Measurements from ENCODE around the gene MAPKAP1.

DNA sequence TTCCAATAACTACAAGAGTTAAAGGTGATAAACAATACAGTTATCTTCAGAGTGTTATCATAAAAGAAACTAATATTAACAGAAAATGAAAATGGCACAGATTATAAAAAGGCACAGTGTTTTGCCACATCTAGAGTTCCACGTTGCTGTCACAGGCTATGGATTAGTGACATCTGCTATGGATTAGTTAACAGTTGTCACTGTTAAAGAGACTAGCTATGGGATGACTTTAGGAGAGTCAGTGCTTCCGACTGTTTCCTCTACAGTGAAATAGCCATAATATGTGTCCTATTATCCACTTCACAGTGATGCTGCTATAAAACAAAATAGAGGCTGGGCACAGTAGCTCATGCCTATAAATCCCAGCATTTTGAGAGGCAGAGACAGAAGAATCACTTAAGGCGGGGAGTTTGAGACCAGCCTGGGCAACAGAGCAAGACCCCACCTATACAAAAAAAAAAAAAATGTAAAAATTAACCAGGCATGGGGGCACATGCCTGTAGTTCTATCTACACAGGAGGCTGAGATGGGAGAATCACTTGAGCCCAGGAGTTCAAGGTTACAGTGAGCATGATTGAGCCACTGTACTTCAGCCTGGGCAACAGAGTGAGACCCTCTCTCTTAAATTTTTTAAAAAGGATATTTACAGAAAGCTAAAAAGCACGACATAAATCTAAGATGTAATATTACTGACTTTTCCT is 19.7 kb downstream of the MAPKAP1 start:
- TF ChIP-seq, protein P1, sequence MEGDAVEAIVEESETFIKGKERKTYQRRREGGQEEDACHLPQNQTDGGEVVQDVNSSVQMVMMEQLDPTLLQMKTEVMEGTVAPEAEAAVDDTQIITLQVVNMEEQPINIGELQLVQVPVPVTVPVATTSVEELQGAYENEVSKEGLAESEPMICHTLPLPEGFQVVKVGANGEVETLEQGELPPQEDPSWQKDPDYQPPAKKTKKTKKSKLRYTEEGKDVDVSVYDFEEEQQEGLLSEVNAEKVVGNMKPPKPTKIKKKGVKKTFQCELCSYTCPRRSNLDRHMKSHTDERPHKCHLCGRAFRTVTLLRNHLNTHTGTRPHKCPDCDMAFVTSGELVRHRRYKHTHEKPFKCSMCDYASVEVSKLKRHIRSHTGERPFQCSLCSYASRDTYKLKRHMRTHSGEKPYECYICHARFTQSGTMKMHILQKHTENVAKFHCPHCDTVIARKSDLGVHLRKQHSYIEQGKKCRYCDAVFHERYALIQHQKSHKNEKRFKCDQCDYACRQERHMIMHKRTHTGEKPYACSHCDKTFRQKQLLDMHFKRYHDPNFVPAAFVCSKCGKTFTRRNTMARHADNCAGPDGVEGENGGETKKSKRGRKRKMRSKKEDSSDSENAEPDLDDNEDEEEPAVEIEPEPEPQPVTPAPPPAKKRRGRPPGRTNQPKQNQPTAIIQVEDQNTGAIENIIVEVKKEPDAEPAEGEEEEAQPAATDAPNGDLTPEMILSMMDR (IDR thresholded peaks at IDR 0.05): no peak
- TF ChIP-seq EP300 (IDR thresholded peaks at IDR 0.05) (no peak), POLR2AphosphoS5 (IDR thresholded peaks at IDR 0.05) (no peak)
